ELF-1 (cell line): Measurements from ENCODE around the gene USP22.
"Not testable (repeated sequence)": the region's sequence is repeated elsewhere in the genome, so short reads cannot be mapped to it uniquely, and the experiment has no call there.

Experiments
- DNase-seq: peaks from one replicate; pipeline ENCODE4 v3.0.0-alpha.2; 2016; ENCODE audit warnings: low read depth, low spot score

USP22 gene

DNA sequence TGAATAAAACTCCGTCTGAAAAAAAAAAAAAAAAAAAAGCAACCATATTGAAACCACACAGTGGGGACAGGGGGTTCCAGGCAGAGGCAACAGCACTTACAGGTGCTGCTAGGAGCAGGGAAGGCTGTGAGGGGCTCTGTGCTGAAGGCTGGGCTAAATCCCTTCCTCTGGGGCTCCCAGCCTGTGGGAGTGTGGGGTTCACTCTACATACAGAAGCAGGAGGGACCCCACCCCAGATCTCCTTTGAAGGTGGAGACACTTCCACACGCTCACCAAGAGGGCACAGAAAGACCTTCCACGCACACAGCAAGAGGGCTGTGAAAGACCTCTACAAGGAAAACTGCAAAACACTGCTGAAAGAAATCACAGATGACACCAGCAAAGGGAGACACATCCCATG lies 53.9 kb downstream of the USP22 start:
- DNase-seq, result no peak

DNA sequence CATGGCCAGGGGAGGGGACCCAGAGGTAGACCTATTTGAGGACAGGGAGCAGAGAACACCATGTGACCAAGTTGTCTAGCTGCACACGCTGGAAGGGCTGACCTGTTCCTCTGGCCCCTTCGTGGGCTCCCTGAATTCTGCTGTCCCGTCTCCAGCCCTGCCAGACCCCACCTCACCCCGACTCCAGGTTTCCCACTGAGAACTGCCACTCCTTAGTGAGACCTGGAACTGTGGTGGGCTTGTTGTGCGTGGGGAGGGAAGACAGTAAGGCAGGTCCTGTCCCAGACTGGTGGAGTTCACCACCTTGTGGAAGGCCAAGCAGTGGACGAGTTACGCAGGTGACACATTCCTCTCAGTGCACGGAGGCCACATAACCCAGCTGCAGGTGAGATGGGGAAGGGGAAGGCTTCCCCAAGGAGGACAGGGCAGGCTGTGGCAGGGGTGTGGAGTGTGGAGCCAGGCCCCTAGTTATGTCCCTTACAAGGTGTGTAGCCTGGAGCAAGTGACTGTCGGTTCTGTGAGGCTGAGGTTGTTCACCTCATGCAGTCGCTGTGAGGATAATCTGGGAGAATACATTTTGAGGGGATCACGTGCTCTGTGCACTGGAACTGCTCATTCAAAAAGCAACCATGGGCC lies 54.7 kb downstream of the USP22 start:
- peak; percentile 1 for DNase-seq

DNA sequence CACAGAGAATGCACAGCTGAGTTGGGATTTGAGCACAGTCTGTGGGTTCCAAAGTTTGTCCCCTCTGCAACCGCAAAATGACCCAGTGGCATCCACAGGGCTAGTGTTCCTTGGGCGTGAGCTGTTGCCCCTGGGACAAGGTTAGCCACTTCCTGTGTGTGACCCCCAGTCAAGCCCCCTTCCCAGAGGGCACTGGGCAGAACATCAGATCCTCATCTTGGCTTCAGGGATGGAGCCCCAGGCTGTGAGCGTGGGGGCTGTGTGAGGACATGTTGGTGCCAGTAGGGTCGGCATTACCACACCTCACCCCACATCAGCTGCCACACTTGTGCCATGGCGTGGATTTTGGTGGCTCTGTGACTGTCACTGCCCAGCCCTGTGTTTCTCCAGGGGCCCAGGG lies 55.3 kb downstream of the USP22 start:
- DNase-seq, result peak; percentile 0

DNA sequence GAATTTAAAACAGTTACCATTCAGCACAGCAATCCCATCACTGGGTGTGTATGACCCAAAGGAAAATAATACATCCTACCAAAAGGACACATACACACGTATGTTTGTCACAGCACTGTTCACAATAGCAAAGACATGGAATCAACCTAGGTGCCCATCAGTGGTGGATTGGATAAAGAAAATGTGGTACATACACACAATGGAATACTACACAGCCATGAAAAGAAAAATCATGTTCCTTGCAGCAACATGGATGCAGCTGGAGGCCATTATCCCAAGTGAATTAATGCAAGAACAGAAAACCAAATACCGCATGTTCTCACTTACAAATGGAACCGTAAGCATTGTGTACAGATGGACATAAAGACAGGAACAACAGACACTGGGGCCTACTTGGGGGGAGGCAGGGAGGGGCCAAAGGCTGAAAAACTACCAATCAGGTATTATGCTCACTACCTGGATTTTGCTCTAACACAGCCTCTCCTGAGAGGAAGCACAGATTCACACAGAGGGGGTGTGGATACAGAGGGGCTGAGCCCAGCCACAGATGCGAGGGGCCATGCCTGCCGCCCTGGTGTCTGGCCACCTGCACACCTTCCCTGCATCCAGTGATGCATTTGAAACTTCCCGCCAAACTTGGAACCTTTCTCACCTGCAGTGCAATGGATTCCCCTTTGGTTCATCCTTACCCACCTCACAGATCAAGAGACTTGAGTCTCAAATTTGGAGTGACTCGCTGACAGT lies 55.9 kb downstream of the USP22 start:
- DNase-seq, result peak; percentile 0

DNA sequence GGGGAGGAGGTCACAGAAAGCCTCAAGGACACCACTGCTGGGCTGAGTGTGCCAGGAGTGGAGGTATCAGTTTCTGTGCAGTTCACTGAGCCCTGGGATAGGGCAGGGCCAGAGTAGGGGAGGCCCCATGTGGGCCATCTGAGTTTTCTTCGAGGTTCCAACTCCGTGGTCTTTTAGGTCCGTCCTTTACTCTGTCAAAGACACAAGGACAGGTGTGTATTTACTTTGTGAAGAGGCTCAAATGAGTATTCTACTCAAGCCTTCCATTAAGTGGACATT lies 59.5 kb downstream of the USP22 start:
- no peak for DNase-seq

DNA sequence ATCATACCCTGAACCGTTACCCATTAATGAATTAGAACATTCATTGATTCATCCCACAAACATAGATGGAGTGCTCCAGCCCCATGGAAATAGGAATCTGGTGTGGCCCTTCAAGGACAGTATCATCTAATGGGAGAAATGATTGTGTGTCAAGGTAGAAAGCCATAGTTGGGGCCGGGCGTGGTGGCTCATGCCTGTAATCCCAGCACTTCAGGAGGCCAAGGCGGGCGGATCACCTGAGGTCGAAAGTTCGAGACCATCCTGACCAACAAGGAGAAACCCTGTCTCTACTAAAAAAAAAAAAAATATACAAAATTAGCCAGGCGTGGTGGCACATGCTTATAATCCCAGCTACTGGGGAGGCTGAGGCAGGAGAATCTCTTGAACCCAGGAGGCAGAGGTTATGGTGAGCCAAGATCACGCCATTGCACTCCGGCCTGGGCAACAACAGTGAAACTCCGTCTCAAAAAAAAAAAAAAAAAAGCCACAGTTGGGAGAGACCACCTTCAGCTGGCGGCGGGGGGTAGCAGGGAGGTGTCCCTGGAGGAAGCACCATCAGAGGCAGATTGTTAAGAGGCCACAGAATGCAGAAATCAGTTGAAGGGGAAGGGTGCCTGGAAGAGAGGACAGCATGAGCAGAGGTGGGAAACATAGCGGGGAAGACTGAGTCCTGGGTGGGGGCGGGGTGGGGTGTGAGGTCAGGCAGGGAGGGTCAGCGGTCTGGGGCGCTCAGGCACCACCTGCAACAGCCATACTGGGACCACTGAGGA lies 60.0 kb downstream of the USP22 start:
- no peak for DNase-seq

DNA sequence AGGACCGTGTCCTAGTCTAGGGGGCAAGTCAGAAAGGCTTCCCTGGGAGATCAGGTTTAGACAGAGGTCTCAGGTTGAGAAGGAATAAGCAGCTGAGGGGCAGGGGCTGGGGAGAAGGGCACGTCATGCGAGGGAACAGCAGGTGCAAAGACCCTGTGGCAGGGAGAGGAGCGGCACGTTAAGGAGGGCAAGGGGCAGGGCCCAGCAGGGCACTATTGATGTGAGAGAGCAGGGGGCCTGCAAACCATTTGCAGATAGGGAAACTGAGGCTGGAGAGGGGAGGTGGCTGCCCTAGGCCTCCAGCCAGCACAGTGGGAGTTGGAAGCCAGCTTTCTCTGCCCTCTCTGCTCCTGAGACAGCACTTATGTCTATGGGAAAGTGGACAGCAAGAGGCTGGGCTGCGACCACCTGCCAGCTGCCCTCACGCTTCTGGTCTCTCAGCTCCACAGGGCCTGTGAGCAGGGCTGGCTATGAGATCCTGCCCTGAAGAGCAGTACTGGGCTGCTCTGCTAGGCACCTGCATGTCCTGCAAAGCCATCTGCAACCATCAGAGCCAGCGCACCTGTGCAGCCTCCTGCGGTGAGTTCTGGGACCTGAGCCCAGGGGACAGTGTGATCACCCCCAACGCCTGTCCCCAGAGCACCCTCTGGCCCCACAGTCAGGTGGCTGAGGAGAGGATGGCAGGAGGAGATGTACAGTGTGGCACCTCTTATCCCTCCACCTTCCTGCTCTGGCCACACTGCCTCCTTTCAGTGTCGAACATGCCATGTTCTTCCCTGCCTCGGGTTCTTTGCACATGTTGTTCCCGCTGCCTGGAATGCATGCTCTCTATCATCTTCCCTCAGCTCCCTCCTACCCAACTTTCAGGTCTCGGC lies 61.5 kb downstream of the USP22 start:
- no peak for DNase-seq

DNA sequence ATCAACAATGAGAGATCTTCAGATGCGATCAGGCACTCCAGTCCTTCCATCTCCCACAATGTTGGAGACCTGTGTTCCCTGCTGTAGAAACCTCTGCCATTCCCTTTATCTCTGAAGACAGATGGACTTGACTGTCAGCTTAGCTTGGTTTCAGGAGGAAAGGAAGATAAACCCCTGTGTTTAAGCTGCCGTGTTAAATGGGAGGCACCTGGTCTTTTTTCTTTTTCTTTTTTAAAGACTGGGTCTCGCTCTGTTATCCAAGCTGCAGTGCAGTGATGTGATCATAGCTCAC lies 63.1 kb downstream of the USP22 start:
- no peak for DNase-seq

DNA sequence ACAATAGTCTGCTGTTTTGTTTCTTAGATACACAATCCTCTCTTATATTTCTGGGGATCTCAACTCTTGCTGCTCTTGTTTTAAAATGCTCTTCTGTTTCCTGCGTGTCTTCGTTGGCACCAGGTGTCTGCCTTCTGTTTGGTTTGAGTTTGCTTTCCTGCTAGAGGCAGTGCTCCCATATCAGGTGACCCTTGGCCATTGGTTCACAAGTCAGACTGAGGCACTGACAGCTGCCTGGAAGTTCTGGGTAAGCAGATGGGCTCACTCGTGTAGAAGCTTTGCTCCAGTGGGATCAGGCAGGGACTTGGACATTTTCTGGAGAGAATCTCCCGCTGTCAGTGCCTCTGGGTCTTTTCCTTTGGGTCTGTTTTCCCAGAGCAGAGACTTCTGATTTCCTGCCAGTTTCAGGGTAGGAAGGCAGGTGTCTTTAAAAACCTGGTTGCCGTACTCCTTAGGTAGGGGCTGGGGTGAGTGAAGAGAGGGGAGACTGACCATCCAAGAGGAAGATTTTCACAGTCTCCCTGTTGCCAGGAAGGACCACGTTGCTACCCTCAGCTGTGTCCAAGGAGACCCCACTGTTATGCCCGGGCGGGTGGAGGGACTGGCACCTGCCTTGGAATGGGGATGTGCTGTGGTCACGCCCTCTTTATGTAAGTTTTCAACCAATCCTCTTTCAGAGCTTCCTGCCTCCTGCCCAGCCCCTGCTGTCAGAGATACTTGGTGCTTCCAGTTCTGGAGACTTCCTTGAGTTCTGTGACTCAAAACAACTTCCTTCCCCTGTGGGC lies 63.6 kb downstream of the USP22 start:
- not testable (repeated sequence) for DNase-seq

DNA sequence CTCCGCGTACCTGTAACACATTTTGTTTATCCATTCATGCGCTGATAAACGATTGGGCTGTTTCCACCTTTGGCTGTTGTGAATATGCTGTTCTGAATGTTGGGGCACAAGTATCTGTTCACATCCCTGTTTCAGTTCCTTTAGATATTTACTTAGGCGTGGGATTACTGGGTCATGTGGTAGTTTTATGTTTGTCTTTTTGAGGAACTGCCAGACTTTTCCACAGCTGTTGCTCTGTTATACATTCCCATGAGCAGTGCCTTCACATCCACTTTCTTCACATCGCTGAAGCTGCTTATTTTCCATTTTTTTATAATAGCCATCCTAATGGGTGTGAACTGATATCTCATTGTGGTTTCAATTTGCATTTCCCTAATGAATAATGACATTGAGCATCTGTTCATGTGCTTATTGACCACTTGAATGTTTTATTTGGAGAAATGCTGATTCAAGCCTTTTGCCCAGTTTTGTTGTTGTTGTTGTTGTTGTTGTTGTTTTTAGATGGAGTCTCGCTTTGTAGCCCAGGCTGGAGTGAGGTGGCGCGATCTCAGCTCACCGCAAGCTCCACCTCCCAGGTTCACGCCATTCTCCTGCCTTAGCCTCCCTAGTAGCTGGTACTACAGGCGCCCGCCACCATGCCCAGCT lies 65.1 kb downstream of the USP22 start:
- not testable (repeated sequence) for DNase-seq

DNA sequence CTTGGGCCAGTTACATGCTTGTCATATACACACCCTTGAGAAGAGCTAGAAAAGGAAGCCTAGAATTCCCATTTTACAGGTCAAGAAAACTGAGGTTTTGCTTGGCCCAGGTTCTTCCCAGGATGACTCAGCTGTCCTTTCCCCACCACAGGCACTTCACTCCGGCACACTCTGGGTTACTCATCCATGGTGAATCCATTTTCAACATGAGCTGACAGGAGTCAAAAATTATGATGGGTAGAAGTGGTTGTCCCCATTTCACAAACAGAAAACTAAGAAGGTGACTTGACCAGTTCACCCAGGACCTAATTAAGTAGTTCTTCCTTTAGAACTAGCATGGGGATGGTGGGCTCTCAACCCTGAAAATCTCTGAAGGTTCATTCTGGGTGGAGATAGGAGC lies 67.2 kb downstream of the USP22 start:
- DNase-seq, result no peak

DNA sequence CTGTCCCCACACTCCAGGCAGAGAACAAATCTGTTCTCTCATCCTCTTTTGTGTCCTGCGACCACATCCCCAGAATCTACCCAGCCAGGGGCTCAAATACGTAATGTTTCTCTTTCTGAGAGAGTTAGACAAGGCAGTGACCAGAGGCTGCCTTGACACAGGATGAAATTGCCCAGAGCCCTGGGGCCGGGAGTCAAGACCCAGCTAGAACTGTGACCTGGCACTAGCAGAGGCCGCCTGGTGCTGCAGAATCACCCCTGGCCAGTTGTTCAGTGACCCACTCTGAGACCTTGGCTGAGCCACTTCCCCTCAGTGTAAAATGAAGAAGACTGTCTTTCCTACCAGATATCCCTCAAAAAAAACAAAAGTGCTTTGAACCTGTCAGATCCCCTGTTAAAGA lies 72.5 kb downstream of the USP22 start:
- DNase-seq, result no peak

DNA sequence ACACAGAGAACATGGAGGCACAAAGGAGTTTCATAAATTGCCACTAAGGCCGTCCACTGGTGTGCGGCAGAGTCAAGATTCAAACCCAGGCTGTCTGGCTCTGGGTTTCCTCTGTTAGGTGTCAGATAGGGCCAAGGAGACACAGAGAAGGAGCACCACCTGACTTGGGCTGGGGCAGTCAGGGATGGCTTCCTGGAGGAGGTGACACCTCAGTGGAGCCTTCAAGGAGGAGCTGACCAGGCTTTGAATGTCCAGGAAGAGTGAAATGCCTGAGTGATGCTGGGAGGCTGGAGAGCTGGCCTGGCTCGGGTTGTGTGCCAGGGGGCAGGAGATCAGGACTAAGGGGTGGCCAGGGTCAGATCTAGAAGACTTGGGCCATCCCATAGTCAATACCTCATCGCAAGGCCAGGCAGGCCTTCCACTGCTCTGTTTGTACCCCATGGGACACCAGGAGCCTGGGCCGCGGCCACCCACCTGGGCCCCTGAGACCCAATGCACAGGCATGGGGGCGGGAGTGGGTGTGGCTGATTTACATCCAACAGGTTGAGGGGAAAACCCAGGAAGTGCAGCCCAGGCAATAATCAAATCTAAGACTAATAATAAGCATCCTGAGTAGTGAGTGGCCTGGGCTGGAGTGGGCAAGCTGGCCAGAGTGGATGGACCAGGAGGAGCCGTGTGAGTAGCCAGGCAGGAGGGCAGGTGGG lies 73.7 kb downstream of the USP22 start:
- DNase-seq, result no peak

DNA sequence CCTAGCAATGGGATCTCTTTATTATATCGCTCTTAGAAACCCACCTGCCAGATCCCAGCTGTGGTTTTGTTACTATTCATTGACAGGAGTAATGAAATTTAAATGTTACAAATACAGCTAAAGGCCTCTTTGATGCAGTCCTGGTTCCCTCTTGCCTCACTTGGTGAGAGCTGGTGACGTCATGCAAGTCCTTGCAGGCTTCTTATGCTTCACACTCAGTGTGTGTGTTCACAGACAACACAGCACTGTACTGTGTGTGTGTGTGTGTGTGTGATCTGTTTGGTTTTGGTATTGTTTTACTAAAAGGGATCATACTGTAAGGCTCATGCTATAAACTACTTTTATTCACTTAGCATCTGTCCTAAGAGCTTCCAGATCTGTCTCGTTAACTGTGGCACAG lies 75.0 kb downstream of the USP22 start:
- DNase-seq, result no peak

DNA sequence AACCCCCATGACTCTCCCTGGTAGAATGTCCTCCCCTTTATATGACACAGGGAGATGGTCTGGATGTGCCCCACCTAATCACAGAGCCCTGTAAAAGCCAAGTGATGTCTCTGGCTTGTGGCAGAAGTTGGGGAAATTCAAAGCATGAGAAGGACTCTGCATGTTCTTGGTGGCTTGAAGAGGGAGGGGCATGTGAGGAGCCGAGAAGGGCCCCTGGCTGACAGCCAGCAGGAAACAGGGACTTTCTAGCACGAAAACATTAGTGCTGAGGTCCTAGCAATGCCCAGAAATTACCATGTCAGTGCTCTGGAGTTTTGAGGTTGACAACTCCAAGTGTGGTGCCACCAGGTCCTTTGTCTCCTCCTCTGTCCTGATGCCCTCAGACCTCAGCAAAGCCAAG lies 75.9 kb downstream of the USP22 start:
- no peak for DNase-seq

DNA sequence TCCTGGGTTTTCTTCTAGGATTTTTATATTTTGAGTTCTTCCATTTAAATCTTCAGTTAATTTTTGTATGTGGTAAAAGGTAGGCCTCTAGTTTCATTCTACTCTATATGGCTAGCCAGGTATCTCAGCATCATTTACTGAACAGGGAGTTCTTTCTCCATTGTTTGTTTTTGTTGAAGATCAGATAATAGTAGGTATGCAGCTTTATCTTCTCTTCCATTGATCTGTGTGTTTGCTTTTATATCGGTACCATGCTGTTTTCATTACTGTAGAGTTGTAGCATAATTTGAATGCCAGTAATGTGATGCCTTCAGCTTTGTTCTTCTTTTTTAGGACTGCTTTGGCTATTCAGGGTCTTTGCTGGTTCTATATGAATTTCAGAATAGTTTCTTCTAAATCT lies 77.3 kb downstream of the USP22 start:
- DNase-seq, result no peak

DNA sequence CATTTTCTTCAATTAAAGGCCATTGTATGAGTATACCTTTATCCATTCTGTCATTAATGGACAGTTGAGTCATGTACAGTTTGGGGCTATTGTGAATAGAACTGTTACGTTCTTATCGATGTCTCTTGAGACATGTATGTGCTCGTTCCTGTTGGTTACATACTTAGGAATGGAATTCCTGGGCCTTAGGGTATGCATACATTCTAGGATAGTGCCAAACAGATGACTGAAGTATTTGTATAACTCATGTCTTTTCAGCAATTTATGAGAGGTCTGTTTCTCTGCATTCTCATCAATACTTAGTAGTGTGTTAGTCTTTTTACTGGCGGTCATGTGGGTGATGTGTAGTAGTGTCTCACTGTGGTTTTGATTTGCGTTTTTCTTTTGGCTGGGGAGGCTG lies 81.2 kb downstream of the USP22 start:
- no peak for DNase-seq

DNA sequence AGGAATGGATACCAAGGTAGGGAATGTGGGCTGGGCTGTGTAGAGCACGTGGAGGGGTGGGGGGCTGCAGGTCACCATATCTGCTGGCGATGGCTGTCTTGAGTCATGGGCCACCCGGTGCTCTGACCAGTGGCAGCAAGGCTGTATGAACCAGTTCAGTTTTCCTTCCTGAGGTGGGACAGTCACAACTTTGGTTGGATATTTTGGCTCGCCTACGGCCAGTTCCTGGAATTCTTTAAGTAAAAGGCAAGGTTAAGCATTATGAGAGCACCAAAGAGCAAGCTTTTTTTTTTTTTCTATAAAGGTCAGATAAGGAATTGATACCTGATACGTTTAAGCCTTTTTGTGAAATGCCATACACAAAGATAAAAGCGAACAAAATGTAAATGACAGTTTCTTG lies 81.9 kb downstream of the USP22 start:
- DNase-seq, result no peak

DNA sequence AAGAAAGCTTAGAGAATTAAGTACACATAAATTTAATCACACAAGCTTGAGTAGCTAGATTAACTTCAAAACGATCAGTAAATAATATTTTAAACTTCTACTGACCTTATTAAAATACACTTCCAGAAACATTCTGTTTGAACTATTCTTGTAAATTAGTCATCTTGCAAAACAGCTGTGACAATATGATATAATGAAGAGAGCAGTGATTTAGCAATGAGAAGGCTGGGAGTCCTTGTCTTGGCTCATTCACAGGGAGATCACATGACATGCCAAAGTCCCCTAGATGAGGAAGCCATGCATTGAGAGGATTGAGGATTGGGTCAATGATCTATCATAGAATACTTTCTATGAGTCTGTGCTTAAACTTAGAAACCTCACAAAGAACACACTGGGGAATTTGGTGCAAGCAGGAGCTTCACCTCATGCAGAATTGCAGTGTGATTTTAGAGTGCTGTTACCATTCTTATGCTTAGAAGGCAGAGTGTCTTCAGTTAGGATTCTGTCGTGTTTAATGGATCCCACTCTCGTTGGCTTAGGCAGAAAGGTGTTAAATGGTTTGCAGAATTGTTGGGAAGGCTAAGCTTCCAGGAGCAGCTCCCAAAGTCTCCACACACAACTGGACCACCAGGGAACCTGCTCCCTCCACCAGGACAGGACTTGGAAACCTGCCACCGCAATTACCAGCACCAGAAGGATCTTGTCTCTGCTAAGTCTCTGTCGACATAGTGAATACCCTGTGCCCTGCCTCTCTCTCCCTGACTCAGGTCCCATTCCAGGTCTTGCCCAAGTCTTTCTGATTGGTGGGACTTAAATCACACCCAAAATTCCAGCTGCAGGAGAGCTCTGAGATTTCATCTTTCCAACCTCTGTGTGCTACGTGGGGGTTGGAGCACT lies 87.1 kb downstream of the USP22 start:
- DNase-seq, result no peak
